22Rv1 (cell line): ENCODE results near the gene STAC2.

Experiments used
- ZFX ChIP-seq: fragments of 450-650 bp; IDR thresholded peaks from 2 replicates; pipeline ENCODE4 v1.6.1; 2017; ENCODE audit warnings: antibody characterized with exemption, borderline replicate concordance
- TF ChIP-seq, protein P1 (sequence below): fragments of 450-650 bp; IDR thresholded peaks from 2 replicates; pipeline ENCODE4 v1.5.1; 2017; ENCODE audit warnings: mild to moderate bottlenecking

DNA sequence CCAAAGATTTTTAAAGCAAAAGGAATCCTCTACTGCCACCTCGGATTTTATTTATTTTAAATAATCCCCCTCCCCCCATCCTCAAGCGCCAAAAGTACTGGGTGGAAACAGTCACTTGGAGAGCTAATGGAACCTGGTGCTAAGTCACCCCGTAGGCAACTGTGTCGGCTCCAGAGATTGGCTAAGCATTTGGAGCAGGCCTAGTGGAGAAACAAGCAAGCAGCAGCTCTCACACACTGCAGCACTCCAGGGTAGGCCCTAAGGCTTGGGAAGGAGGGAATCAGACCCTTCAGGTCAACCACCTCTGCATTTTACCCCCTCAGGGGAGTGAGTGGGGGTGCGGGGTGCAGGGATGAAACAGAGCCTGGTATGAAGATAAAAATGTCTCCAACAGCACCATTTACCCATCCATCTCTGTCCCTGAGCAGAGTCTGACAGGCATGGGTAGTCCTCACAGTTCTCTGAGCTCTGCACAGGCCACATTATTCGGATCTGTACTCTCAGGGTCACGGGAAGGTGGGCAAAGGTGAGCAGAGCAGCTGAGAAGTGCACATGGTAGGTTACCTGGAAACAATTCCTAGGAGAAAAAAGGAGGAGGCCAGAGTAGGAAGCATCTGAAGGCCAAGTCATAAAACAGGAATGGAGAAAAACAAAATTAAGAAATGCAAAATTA, 27.2 kb upstream of the STAC2 start:
- TF ChIP-seq, protein P1, sequence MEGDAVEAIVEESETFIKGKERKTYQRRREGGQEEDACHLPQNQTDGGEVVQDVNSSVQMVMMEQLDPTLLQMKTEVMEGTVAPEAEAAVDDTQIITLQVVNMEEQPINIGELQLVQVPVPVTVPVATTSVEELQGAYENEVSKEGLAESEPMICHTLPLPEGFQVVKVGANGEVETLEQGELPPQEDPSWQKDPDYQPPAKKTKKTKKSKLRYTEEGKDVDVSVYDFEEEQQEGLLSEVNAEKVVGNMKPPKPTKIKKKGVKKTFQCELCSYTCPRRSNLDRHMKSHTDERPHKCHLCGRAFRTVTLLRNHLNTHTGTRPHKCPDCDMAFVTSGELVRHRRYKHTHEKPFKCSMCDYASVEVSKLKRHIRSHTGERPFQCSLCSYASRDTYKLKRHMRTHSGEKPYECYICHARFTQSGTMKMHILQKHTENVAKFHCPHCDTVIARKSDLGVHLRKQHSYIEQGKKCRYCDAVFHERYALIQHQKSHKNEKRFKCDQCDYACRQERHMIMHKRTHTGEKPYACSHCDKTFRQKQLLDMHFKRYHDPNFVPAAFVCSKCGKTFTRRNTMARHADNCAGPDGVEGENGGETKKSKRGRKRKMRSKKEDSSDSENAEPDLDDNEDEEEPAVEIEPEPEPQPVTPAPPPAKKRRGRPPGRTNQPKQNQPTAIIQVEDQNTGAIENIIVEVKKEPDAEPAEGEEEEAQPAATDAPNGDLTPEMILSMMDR, result no peak
- TF ChIP-seq ZFX, result no peak
